ENCODE results near the gene HHAT.

HHAT gene

GRCh38 chr1:210505601-210506496 is 177.1 kb downstream of the HHAT start:
- no peak overlapping the region for H3K27ac ChIP-seq
- TF ChIP-seq CTCF (conservative IDR thresholded peaks at IDR 0.05) (no peak), ZFX (IDR thresholded peaks at IDR 0.05) (no peak)

- no peak overlapping the region for H3K27ac ChIP-seq
- TF ChIP-seq ZFX (IDR thresholded peaks at IDR 0.05) (no peak), CTCF (conservative IDR thresholded peaks at IDR 0.05) (no peak)
These were observed 178.0 kb downstream of the HHAT start for GRCh38 chr1:210506689-210507088.

GRCh38 chr1:210516092-210516656 is 187.5 kb downstream of the HHAT start:
- no peak overlapping the region for H3K27ac ChIP-seq
- TF ChIP-seq ZFX (IDR thresholded peaks at IDR 0.05) (no peak), CTCF (conservative IDR thresholded peaks at IDR 0.05) (no peak)

- TF ChIP-seq CTCF (conservative IDR thresholded peaks at IDR 0.05) (no peak), ZFX (IDR thresholded peaks at IDR 0.05) (no peak)
- no peak overlapping the region for H3K27ac ChIP-seq
These were observed 188.2 kb downstream of the HHAT start for GRCh38 chr1:210516697-210517459.

- no peak for TF ChIP-seq CTCF (conservative IDR thresholded peaks at IDR 0.05)
- TF ChIP-seq ZFX (IDR thresholded peaks at IDR 0.05), result no peak
These were observed 195.1 kb downstream of the HHAT start for GRCh38 chr1:210523830-210524229.

GRCh38 chr1:210525716-210526454 is 197.2 kb downstream of the HHAT start:
- no peak for TF ChIP-seq ZFX (IDR thresholded peaks at IDR 0.05)
- TF ChIP-seq CTCF (conservative IDR thresholded peaks at IDR 0.05), result no peak
- H3K27ac ChIP-seq, result no peak overlapping the region

More at GRCh38 chr1:210523830-210524229, 195.1 kb downstream of the HHAT start:
- no peak overlapping the region for H3K27ac ChIP-seq
